Liver (tissue), 3 donors: ENCODE measurements around the gene ATP2B3.

ENCODE experiments used
- CTCF ChIP-seq: fragments of 150-350 bp; IDR thresholded peaks from 2 replicates; pipeline ENCODE4 v1.5.1; 2017; ENCODE audit warnings: improper control_type of control experiment, low read depth, low read length; ENCODE audit not compliant: missing input control
- RAD21 ChIP-seq, 2 donors: IDR thresholded peaks; 2 replicates each; pipeline ENCODE4 v1.6.1; 2016; ENCODE audit warnings: antibody characterized with exemption in 2 of 2, mild to moderate bottlenecking in 2 of 2
- SP1 ChIP-seq: IDR thresholded peaks from 2 replicates; pipeline ENCODE4 v1.6.1; 2018; ENCODE audit warnings: antibody characterized with exemption, mild to moderate bottlenecking
- ZBTB33 ChIP-seq: IDR thresholded peaks from 2 replicates; pipeline ENCODE4 v1.6.1; 2016; ENCODE audit warnings: antibody characterized with exemption
- donor health status: healthy.
- donor health status: healthy.

DNA sequence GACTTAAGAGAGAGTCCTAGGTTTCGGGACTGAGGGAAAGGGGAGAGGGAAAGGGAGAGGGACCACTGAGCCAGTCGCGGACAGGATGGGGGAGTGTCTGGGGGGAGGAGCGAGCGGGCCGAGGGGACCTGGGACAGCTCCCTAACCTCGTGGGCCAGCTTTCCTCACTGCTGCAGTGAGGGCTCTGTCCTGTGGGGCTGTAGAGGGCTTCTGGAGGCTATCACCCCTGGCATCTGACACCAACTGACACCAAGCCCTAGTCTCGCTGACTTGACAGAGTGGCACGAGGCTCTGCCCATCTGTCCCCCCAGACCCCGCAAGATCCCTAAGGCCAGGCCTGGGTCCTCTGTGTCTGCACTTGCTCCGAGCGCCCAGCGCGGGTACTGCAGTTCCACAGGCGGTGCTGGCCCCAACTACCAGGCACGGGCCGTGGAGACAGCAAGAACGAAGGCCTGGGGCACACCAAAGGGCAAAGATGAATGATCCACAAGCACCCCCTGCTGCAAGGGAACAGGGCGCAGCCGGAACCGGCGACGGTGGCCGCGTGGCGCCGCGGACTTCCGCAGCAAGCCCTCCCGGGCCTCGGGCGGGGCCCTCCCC, 47.5 kb upstream of the ATP2B3 start:
- TF ChIP-seq SP1 (no peak), CTCF (no peak), RAD21 (IDR thresholded peaks at IDR 0.05) (no peak), ZBTB33 (no peak)
